NCI-H2081 treated with DMSO at 0.1 percent for 48 hours (cell line): Measurements from ENCODE around the gene MYO16.

Experiments
- DNase-seq: peaks from one replicate; lab custom pipeline; 2025; lab: John Stamatoyannopoulos, UW

MYO16 gene

DNA sequence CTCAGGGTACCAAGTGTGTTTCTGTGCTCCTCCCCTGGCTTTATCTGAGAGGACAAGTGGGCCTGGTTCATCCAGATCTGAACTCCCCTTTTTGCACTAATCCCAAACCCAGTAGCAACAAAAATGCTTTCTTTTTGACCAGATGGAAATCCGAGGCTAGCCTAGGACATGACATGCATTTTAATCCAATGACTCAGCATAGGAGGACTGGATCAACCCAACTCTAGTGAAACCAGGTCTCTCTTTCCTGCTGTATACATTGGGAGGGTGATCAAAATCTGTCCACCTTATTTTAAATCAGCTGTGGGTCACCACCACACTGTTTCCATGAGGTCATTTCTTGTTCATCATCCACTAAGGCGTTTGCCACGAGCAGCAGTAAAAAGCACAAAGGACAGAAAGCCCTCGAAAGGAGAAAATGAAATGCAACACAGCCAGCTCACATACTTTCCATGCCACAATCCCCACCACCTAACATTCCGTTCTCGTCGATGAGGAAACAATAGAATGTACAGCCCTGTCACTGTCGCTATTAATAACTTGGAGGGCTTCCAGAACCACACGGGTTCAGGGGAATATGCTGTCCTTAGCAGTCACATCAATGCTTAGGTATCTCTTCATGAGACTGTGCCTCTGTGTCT lies 614.0 kb downstream of the MYO16 start:
- DNase-seq, result no peak

DNA sequence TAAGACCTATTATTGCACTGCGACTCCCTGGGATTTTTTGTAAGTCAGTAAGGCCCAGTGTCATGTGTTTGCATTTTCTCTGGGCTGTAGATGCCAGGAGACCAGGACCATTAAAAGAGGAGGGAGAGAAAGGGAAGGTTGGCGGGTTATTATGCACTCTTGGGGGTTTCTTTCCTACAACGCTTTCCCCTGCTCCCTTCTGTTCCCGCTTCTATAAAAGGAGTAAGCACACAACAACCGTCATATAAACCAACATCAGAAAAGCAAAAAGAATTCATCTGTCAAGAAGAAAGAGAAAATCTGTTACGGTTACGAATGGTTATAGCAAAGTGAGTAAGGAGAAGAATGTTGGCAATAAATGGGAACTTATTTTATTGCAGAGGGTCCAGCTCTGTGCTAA lies 615.2 kb downstream of the MYO16 start:
- no peak for DNase-seq

DNA sequence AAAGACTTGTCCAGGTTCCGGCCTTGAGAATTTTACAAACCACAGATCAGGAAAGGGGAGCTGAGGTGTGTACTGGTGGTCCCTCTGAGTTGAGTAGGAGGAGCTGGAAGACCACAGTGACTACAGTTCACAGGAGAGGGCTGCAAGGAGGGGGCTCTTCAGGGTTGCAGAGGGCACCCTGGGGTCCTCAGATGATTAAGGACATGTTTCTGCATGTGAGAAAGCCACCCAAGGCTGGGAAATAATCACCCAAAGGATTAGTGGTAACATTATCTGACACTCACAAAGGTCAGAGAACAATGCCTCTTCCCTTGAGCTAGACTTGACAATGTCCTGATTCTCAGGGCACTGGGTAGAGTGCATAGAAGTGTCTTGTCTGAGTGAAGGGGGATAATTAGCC lies 616.6 kb downstream of the MYO16 start:
- DNase-seq, result no peak

DNA sequence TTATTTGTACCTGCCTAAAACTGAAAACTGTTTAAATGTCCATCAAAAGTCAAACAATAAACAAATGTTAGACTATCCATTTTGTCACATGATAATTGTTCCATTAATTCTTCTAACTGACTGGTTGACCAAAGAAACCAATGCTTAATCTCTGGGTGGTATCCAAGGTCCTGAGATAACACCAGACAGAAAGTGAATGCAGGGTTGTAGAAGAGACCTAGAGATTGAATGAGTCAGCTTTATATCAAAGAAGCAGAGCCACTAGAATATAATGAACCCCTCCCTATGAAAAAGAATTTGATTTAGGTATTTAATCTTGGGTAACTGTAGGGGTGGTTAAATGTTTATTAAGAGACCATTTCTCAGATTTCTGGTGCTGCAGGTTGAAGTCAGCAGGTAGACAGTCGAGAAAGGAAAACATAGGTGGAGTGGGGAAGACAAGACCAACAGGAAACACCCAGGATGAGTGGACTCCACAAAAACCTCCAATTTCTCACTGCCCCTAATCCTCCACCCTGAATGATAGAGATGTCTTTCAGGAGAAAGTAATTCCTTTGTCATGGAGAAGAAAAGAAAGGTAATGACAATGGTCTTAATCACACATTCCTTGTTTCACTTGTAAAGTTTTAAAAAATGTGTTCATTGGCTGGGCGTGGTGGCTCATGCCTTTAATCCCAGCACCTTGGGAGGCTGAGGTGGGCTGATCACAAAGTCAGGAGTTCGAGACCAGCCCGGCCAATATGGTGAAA lies 620.5 kb downstream of the MYO16 start:
- DNase-seq, result no peak

DNA sequence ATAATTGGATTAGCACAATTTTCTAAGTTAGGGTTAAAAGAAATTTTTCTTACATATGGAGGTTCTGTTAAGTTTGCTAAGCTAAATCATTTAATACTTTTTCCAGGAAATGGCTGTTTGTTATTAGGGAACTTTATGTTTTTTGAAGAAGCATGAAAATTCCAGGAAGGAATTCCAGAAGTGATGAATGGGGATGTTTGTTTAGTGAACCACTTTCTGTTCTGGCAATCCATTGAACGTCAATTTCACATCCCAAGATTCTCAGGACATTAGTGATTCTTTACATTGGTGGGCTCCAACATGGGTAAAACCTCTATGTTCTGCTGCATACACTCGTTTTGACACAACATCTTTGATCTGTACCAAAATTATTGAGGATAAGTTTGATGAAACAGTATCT lies 622.5 kb downstream of the MYO16 start:
- no peak for DNase-seq

DNA sequence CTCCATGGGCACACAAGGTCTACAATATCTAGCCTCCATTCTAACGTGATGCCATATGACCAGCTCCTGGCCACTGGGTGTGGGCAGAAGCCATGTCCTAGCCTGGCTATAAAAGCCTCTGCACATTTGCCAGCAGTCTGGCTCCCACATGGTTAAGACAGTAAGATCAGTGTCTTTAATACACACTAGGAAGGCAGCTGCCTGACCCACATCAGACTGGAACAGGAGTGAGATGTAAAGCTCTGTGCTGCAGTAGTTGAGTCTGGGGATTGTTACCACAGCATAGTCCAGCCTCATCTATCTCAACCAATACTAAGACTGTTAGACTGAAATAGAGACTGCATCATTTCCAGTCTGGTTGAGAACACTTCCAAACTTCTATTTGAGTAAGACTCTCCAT lies 623.9 kb downstream of the MYO16 start:
- no peak for DNase-seq

DNA sequence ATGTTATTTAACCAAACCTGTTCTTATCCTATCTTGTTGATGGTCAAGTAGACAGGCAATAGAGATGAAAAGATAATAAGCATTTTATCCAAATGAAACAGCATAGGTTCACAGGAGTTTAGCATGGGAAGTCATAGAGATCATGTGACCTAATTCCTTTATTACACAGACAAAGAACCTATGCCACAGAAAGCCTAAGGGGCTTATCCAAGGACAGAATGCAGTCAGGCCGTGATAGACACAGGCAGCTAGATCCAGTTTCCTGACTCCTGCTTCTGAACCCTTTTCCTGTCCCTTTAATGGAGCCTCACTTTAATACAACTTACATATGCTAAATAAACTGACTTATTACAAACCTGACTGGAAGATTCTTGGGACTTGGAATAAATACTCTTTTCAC lies 624.9 kb downstream of the MYO16 start:
- DNase-seq, result no peak

DNA sequence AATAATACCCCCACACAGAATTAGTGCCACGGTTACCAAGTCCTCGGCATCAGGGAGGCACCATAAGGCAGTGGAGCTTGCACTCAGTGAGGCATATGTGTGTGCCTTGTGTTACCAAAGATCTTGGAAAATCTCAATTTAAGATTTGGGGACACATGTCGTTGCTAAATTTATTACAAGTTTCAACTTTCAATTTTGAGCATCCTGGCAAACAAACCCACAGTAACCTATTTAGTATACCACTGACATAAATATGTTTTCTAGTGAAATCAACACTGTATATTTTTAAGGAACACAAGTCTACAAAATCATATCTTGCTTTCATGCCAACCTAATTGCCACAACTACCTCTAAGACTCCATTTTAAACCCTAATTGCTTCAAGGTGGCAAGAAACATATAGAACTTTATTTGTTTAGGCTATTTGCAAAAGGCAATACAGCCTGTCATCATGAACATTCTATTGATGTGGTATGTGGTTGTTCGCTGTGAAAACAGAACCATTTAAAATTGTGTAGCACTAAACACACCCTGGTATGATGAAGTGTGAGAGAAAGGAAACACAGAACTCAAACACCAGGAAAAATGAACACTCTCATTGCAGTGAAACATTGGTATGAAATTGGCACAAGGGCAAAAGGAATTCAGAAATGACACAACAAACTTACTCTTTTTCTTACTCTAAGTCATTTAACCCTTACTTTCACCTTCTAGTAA lies 625.9 kb downstream of the MYO16 start:
- no peak for DNase-seq

DNA sequence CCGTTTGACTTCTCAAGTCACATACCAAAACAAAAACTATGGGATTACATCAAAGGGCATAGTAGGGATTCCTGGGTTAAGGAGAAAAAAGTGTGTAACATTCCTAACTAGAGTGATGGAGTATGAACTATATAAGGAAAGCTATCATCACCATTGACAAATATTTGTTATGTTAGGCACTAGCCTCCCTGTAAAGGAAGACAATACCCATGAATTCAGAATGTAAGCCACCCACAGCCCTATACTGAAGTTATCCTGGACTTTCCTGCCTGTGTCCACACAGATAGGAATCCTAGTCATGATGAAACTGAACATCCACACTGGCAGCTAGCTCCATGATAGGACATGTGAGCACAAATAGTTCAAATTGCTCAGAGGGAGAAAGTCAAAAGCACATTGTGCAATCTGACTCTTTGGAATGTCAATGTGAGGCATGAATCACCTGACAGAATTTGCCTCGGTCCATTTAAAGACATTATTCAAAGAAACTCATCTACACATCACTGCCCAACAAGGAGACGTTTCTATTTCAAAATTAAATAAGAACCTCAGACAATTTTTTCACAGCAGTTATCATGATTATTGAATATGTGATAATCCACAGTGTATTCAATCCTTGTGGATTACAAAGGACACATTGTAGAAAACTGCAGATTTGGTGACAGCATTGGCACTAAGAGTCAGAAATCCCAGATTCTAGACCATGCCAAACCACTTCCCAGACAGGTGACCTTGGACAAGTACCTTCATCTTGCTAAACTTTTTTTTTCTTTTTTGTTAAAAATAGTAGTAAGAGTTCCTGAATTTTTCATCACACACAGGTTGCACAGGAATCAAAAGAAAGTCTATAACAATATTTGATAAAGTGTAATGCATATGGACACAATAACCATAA lies 627.7 kb downstream of the MYO16 start:
- DNase-seq, result no peak
